Upper lobe of right lung (tissue), 1 donor: ENCODE data around the gene SNED1. TPM values are rescaled to one million over a fixed set of nuclear protein-coding genes. Genes with fewer than 3 reads are reported as not detected.

ENCODE experiments used
- ATAC-seq: fragments of 200-7000 bp; cut with Tn5 transposase; one replicate; pipeline ENCODE4 v1.9.1; 2020; ENCODE audit warnings: mild to moderate bottlenecking, moderate library complexity
- DNase-seq: peaks from one replicate; pipeline ENCODE4 v3.0.0-alpha.2; 2020
- H3K27ac ChIP-seq: fragments of 200-600 bp; one replicate; pipeline ENCODE4 v1.8.0; 2022
- H3K27me3 ChIP-seq: fragments of 200-600 bp; one replicate; pipeline ENCODE4 v1.8.0; 2022; ENCODE audit warnings: mild to moderate bottlenecking
- H3K36me3 ChIP-seq: fragments of 200-600 bp; one replicate; pipeline ENCODE4 v1.8.0; 2022
- H3K4me1 ChIP-seq: fragments of 200-600 bp; one replicate; pipeline ENCODE4 v1.8.0; 2022
- H3K4me3 ChIP-seq: fragments of 200-600 bp; one replicate; pipeline ENCODE4 v1.8.0; 2022; ENCODE audit warnings: mild to moderate bottlenecking
- H3K9me3 ChIP-seq: fragments of 200-600 bp; one replicate; pipeline ENCODE4 v1.8.0; 2022
- CTCF ChIP-seq: fragments of 200-600 bp; IDR thresholded peaks from one replicate; pipeline ENCODE4 v1.8.0; 2022; ENCODE audit warnings: antibody characterized with exemption
- intact Hi-C: fragments of 100-400 bp; cut with DNase I; formaldehyde crosslinking; loops from one replicate; pipeline ENCODE4 v1.11.0; 2022
- total RNA-seq: library from RNA; stranded (reverse); fragmentation: NEBNext Ultra II Directional; extraction: Animal tissue kit (Norgen Biotek cat#: 25700); gene quantifications from one replicate; pipeline ENCODE4 v1.2.1, GENCODE V29; 2021
- donor health status: DM: no; HTN: yes; CAD: no; lungs with severe emphysema.

Gene SNED1
- total RNA-seq, 1 donor from 2014 or later = 38.4 TPM

- Histone ChIP-seq H3K4me3 (no peak overlapping the region), H3K4me1 (peaks cover 8% of the 10 kb centered on the region), H3K9me3 (no peaks in the 10 kb centered on the region), H3K27me3 (no peaks in the 10 kb centered on the region), H3K27ac (no peak overlapping the region), H3K36me3 (peaks cover 20% of the 10 kb centered on the region)
- intact Hi-C loops = no loop called here
- ATAC-seq (no peak), DNase-seq (no peak)
- TF ChIP-seq CTCF = no peak
Measured at GRCh38 chr2:241065355-241065803, 67.0 kb downstream of the SNED1 start.

- H3K27me3 ChIP-seq = no peaks in the 10 kb centered on the region
- TF ChIP-seq CTCF = no peak
- peaks cover 24% of the 10 kb centered on the region for H3K36me3 ChIP-seq
- no peak for DNase-seq
- intact Hi-C loops = no loop called here
- H3K4me1 ChIP-seq = peaks cover 8% of the 10 kb centered on the region
- ATAC-seq = no peak
- no peak overlapping the region for H3K4me3 ChIP-seq
- H3K27ac ChIP-seq = no peak overlapping the region
- H3K9me3 ChIP-seq = no peaks in the 10 kb centered on the region
Measured at GRCh38 chr2:241066171-241066892, 67.9 kb downstream of the SNED1 start.

- Histone ChIP-seq H3K36me3 (peaks cover 26% of the 10 kb centered on the region), H3K4me3 (no peak overlapping the region), H3K27me3 (no peaks in the 10 kb centered on the region), H3K9me3 (no peaks in the 10 kb centered on the region), H3K4me1 (peaks cover 8% of the 10 kb centered on the region), H3K27ac (no peak overlapping the region)
- intact Hi-C loops = no loop called here
- no peak for ATAC-seq
- no peak for TF ChIP-seq CTCF
- DNase-seq = peak; percentile 63
Measured at GRCh38 chr2:241066893-241067341, 68.5 kb downstream of the SNED1 start.

- Histone ChIP-seq H3K36me3 (peaks cover 33% of the 10 kb centered on the region), H3K4me1 (peaks cover 3% of the 10 kb centered on the region), H3K27ac (no peak overlapping the region), H3K9me3 (no peaks in the 10 kb centered on the region), H3K27me3 (no peaks in the 10 kb centered on the region), H3K4me3 (no peak overlapping the region)
- ATAC-seq = no peak
- DNase-seq = no peak
- intact Hi-C loops = no loop called here
- TF ChIP-seq CTCF = no peak
Measured at GRCh38 chr2:241067501-241068135, 69.2 kb downstream of the SNED1 start.

- ATAC-seq = no peak
- H3K4me3 ChIP-seq = no peak overlapping the region
- no peak for DNase-seq
Measured at GRCh38 chr2:241068136-241068941, 69.9 kb downstream of the SNED1 start.

More at GRCh38 chr2:241068136-241068941, 69.9 kb downstream of the SNED1 start:
- no peaks in the 10 kb centered on the region for H3K27me3 ChIP-seq
- no peak for TF ChIP-seq CTCF
- H3K36me3 ChIP-seq = peaks cover 38% of the 10 kb centered on the region
- no peak overlapping the region for H3K27ac ChIP-seq
- H3K4me1 ChIP-seq = no peaks in the 10 kb centered on the region
- H3K9me3 ChIP-seq = no peaks in the 10 kb centered on the region
- intact Hi-C loops = no loop called here
